DOHH2 (cell line): ENCODE results near the gene FBXO38.

ENCODE experiments used
- H3F3A ChIP-seq: fragments of 200-600 bp; sonication (generic), shearing (Covaris generic); 2 replicates; pipeline ENCODE4 v1.6.0; 2016; ENCODE audit warnings: antibody characterized with exemption, mild to moderate bottlenecking; ENCODE audit not compliant: control insufficient read depth, insufficient read depth
- H3K27ac ChIP-seq: fragments of 200-600 bp; sonication (generic); 2 replicates; pipeline ENCODE4 v1.5.1; 2014; ENCODE audit warnings: low read depth, mild to moderate bottlenecking, low read length, moderate library complexity
- H3K27me3 ChIP-seq: fragments of 200-600 bp; sonication (generic); 2 replicates; pipeline ENCODE4 v1.6.1; 2014; ENCODE audit warnings: mild to moderate bottlenecking, low read length, mixed read lengths; ENCODE audit not compliant: control insufficient read depth
- H3K36me3 ChIP-seq: fragments of 200-600 bp; sonication (generic); 2 replicates; pipeline ENCODE4 v1.6.1; 2014; ENCODE audit warnings: mild to moderate bottlenecking, low read length, moderate library complexity, mixed read lengths; ENCODE audit not compliant: control insufficient read depth
- H3K4me1 ChIP-seq: fragments of 200-600 bp; sonication (generic); 2 replicates; pipeline ENCODE4 v1.6.1; 2014; ENCODE audit warnings: mild to moderate bottlenecking, low read length, mixed read lengths; ENCODE audit not compliant: control insufficient read depth
- H3K4me2 ChIP-seq: fragments of 200-600 bp; sonication (generic); 2 replicates; pipeline ENCODE4 v1.6.0; 2014; ENCODE audit warnings: mild to moderate bottlenecking, low read length, moderate library complexity
- H3K4me3 ChIP-seq: fragments of 200-600 bp; sonication (generic); 2 replicates; pipeline ENCODE4 v1.5.1; 2014; ENCODE audit warnings: mild to moderate bottlenecking, low read length, mixed read lengths
- H3K79me2 ChIP-seq: fragments of 200-600 bp; sonication (generic); 2 replicates; pipeline ENCODE4 v1.6.1; 2014; ENCODE audit warnings: mild to moderate bottlenecking, low read length, mixed read lengths; ENCODE audit not compliant: control insufficient read depth
- H3K9me2 ChIP-seq: fragments of 200-600 bp; sonication (generic); replicated peaks from 2 replicates; pipeline ENCODE4 v1.6.1; 2014; ENCODE audit warnings: mild to moderate bottlenecking, low read length, mixed read lengths; ENCODE audit not compliant: control insufficient read depth
- H3K9me3 ChIP-seq: fragments of 200-600 bp; sonication (generic); 2 replicates; pipeline ENCODE4 v1.6.1; 2014; ENCODE audit warnings: antibody characterized with exemption, low read length, mixed read lengths; ENCODE audit not compliant: control insufficient read depth, insufficient read depth
- H4K20me1 ChIP-seq: fragments of 200-600 bp; sonication (generic); 2 replicates; pipeline ENCODE4 v1.6.0; 2014; ENCODE audit warnings: low read depth, mild to moderate bottlenecking, antibody characterized with exemption, low read length, moderate library complexity; ENCODE audit not compliant: control insufficient read depth, insufficient read depth
- CTCF ChIP-seq: fragments of 200-600 bp; sonication (generic); IDR thresholded peaks from one replicate; pipeline ENCODE4 v1.5.1; 2014; ENCODE audit warnings: antibody characterized with exemption, mild to moderate bottlenecking, low read depth, low read length; ENCODE audit not compliant: poor library complexity, severe bottlenecking
- EZH2phosphoT487 ChIP-seq: fragments of 200-600 bp; sonication (generic); IDR thresholded peaks from 2 replicates; pipeline ENCODE4 v1.6.1; 2017; ENCODE audit warnings: borderline replicate concordance, mild to moderate bottlenecking, antibody characterized with exemption, low read length, moderate library complexity, mixed read lengths

The FBXO38 gene

GRCh38 chr5:148483750-148484149 lies 100.0 kb downstream of the FBXO38 start:
- no peaks in the 10 kb centered on the region for H3K9me3 ChIP-seq
- no peak overlapping the region for H3K4me2 ChIP-seq
- H3K4me1 ChIP-seq = no peaks in the 10 kb centered on the region
- H3K79me2 ChIP-seq = no peaks in the 10 kb centered on the region
- H3K27ac ChIP-seq = no peak overlapping the region
- no peaks in the 10 kb centered on the region for H4K20me1 ChIP-seq
- no peaks in the 10 kb centered on the region for H3F3A ChIP-seq
- TF ChIP-seq CTCF = no peak
- no peak for TF ChIP-seq EZH2phosphoT487
- H3K36me3 ChIP-seq = no peaks in the 10 kb centered on the region
- no peak overlapping the region for H3K4me3 ChIP-seq
- peaks cover 9% of the 10 kb centered on the region for H3K27me3 ChIP-seq
- no peaks in the 10 kb centered on the region for H3K9me2 ChIP-seq

GRCh38 chr5:148484651-148485050 lies 100.9 kb downstream of the FBXO38 start:
- no peak overlapping the region for H3K4me2 ChIP-seq
- H3K9me3 ChIP-seq = no peaks in the 10 kb centered on the region
- H3F3A ChIP-seq = no peaks in the 10 kb centered on the region
- TF ChIP-seq EZH2phosphoT487 = no peak
- no peak for TF ChIP-seq CTCF
- H3K79me2 ChIP-seq = no peaks in the 10 kb centered on the region
- no peaks in the 10 kb centered on the region for H3K4me1 ChIP-seq
- no peak overlapping the region for H3K27ac ChIP-seq
- H4K20me1 ChIP-seq = no peaks in the 10 kb centered on the region
- H3K4me3 ChIP-seq = no peak overlapping the region
- peaks cover 9% of the 10 kb centered on the region; the same call in 1 of the 2 replicates for H3K27me3 ChIP-seq
- H3K36me3 ChIP-seq = no peaks in the 10 kb centered on the region
- H3K9me2 ChIP-seq = no peaks in the 10 kb centered on the region

GRCh38 chr5:148486456-148486855 lies 102.7 kb downstream of the FBXO38 start:
- H3K4me1 ChIP-seq = no peaks in the 10 kb centered on the region
- no peak overlapping the region for H3K27ac ChIP-seq
- no peak overlapping the region for H3K4me3 ChIP-seq
- no peaks in the 10 kb centered on the region for H4K20me1 ChIP-seq
- H3K4me2 ChIP-seq = no peak overlapping the region
- TF ChIP-seq EZH2phosphoT487 = no peak
- peaks cover 9% of the 10 kb centered on the region; the same call in 1 of the 2 replicates for H3K27me3 ChIP-seq
- H3K9me2 ChIP-seq = no peaks in the 10 kb centered on the region
- no peaks in the 10 kb centered on the region for H3K9me3 ChIP-seq
- H3F3A ChIP-seq = no peaks in the 10 kb centered on the region
- no peaks in the 10 kb centered on the region for H3K36me3 ChIP-seq
- no peaks in the 10 kb centered on the region for H3K79me2 ChIP-seq

GRCh38 chr5:148488757-148489156 lies 105.0 kb downstream of the FBXO38 start:
- Histone ChIP-seq H3K27me3 (peaks cover 3% of the 10 kb centered on the region; the same call in 1 of the 2 replicates), H3K4me2 (no peak overlapping the region), H3K9me2 (no peaks in the 10 kb centered on the region), H4K20me1 (no peaks in the 10 kb centered on the region), H3K36me3 (no peaks in the 10 kb centered on the region), H3F3A (no peaks in the 10 kb centered on the region), H3K9me3 (no peaks in the 10 kb centered on the region), H3K79me2 (no peaks in the 10 kb centered on the region), H3K4me3 (no peak overlapping the region), H3K4me1 (no peaks in the 10 kb centered on the region), H3K27ac (no peak overlapping the region)
- no peak for TF ChIP-seq CTCF
- no peak for TF ChIP-seq EZH2phosphoT487
